Measurements from ENCODE around the gene PTPN9.

- TF ChIP-seq, protein P1, sequence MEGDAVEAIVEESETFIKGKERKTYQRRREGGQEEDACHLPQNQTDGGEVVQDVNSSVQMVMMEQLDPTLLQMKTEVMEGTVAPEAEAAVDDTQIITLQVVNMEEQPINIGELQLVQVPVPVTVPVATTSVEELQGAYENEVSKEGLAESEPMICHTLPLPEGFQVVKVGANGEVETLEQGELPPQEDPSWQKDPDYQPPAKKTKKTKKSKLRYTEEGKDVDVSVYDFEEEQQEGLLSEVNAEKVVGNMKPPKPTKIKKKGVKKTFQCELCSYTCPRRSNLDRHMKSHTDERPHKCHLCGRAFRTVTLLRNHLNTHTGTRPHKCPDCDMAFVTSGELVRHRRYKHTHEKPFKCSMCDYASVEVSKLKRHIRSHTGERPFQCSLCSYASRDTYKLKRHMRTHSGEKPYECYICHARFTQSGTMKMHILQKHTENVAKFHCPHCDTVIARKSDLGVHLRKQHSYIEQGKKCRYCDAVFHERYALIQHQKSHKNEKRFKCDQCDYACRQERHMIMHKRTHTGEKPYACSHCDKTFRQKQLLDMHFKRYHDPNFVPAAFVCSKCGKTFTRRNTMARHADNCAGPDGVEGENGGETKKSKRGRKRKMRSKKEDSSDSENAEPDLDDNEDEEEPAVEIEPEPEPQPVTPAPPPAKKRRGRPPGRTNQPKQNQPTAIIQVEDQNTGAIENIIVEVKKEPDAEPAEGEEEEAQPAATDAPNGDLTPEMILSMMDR (conservative IDR thresholded peaks at IDR 0.05; ENCODE audit: low read depth, low read length), result peak; percentile 51
- TF ChIP-seq EZH2 (IDR thresholded peaks at IDR 0.05; ENCODE audit: borderline replicate concordance, low read depth, low read length, poor library complexity, severe bottlenecking), result no peak
These were observed 126.0 kb downstream of the PTPN9 start for GRCh38 chr15:75452865-75453702.
